ENCODE data around the gene DNAJB6. TPM values are rescaled to one million over a fixed set of nuclear protein-coding genes. Genes with fewer than 3 reads are reported as not detected.

Gene DNAJB6
- total RNA-seq, 2 donors from 2014 or later, result 68.3 to 199 TPM

DNA sequence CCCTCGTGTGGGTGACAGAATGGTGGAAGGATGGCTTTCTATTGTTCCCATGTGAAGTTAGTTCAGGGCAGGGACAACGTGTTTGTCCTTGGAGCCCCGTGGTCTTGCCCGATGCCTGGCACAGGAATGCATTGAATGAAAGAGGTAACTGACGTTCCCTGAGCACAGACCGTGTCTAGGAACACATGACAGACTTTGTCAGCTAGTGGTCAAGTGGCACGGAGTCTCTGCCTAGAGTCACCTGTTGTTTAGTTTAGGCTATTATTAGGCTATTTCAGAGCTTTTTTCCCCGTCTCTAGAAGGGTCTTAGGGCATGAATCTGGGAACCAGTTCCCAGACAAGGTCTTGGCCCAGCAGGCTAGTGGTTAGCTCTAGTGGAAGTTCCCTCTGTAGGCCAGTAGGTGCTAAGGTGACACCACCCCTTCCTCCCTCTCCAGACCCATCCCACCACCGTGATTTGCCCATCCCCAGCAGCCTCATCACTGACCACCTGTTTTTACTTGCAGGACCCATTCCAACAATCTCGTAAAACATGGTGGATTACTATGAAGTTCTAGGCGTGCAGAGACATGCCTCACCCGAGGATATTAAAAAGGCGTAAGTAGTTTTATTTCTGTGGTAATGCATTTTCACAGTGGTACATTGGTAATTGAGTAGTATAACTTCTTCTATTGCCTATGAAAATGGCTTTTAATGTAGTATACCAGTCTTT, 21.4 kb downstream of the DNAJB6 start:
- peaks cover 8% of the 10 kb centered on the region for H3K4me1 ChIP-seq (replicated peaks)
- DNase-seq (ENCODE audit: low spot score), result no peak
- 65% methylated on average over 13 of the region's 13 CpGs for WGBS
- TF ChIP-seq, protein P1, sequence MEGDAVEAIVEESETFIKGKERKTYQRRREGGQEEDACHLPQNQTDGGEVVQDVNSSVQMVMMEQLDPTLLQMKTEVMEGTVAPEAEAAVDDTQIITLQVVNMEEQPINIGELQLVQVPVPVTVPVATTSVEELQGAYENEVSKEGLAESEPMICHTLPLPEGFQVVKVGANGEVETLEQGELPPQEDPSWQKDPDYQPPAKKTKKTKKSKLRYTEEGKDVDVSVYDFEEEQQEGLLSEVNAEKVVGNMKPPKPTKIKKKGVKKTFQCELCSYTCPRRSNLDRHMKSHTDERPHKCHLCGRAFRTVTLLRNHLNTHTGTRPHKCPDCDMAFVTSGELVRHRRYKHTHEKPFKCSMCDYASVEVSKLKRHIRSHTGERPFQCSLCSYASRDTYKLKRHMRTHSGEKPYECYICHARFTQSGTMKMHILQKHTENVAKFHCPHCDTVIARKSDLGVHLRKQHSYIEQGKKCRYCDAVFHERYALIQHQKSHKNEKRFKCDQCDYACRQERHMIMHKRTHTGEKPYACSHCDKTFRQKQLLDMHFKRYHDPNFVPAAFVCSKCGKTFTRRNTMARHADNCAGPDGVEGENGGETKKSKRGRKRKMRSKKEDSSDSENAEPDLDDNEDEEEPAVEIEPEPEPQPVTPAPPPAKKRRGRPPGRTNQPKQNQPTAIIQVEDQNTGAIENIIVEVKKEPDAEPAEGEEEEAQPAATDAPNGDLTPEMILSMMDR (IDR thresholded peaks at IDR 0.05), result no peak
- TF ChIP-seq POLR2AphosphoS5 (IDR thresholded peaks at IDR 0.05), result peak; percentile 36
- intact Hi-C loops (cut with DNase I), result no loop called here
- H3K9me3 ChIP-seq, result no peaks in the 10 kb centered on the region
- H3K4me3 ChIP-seq, result no peak overlapping the region
- H3K27ac ChIP-seq, result no peak overlapping the region
- H3K27me3 ChIP-seq (replicated peaks; ENCODE audit: insufficient read depth), result no peaks in the 10 kb centered on the region
- H3K36me3 ChIP-seq, result peaks cover 0 to 9% of the 10 kb centered on the region in 2 donors

DNA sequence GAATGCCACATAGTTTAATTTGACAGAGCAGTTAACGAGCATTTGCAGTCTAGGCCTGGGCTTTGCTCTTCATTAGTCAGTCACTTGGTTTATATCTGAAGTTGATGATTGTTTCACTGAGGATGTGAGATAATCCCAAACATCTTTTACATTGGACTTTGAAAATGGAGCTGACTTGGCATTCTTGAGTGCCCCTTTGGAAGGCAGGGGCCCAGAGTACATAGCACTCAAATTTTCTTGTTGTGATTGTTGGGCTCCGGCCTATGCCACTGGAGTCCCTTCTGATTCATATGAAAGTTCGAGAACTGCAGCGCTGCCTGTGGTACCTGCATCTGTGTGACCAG, 21.9 kb downstream of the DNAJB6 start:
- DNase-seq (ENCODE audit: low spot score), result no peak

DNA sequence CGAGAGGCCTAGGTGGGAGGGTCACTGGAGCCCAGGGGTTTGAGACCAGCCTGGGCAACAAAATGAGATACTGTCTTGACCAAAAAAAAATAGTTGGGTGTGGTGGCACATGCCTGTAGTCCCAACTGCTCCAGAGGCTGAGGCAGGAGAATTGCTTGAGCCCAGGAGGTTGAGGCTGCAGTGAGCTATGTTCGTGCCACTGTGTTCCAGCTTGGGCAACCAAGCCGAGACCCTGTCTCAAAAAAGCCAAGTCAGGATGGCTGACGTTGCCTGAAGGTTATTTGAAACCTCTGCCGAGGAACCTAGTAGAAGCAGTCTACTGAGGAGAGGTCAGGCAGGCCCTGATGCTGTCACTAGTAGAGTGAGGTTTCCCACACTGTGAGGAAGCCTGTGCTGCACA, 22.8 kb downstream of the DNAJB6 start:
- Histone ChIP-seq H3K27me3 (replicated peaks; ENCODE audit: insufficient read depth) (no peaks in the 10 kb centered on the region), H3K4me1 (replicated peaks) (peaks cover 8% of the 10 kb centered on the region), H3K27ac (no peak overlapping the region), H3K36me3 (peaks cover 0 to 15% of the 10 kb centered on the region in 2 donors), H3K4me3 (no peak overlapping the region), H3K9me3 (no peaks in the 10 kb centered on the region)
- TF ChIP-seq POLR2AphosphoS5 (IDR thresholded peaks at IDR 0.05) (no peak), POLR2A (IDR thresholded peaks at IDR 0.05) (no peak)
- TF ChIP-seq, protein P1 (IDR thresholded peaks at IDR 0.05), result no peak
- DNase-seq (ENCODE audit: low spot score), result no peak
- WGBS, result 88% methylated on average over 5 of the region's 5 CpGs
- intact Hi-C loops (cut with DNase I), result no loop called here

More for the DNA sequence above, 21.9 kb downstream of the DNAJB6 start:
- intact Hi-C loops (cut with DNase I), result no loop called here
- H3K27ac ChIP-seq, result no peak overlapping the region
- H3K9me3 ChIP-seq, result no peaks in the 10 kb centered on the region
- H3K36me3 ChIP-seq, result peaks cover 0 to 9% of the 10 kb centered on the region in 2 donors
- WGBS, result 48% methylated on average over 4 of the region's 4 CpGs
- no peak overlapping the region for H3K4me3 ChIP-seq
- H3K4me1 ChIP-seq (replicated peaks), result peaks cover 8% of the 10 kb centered on the region
- H3K27me3 ChIP-seq (replicated peaks; ENCODE audit: insufficient read depth), result no peaks in the 10 kb centered on the region
- TF ChIP-seq, protein P1 (IDR thresholded peaks at IDR 0.05), result no peak
- no peak for TF ChIP-seq POLR2AphosphoS5 (IDR thresholded peaks at IDR 0.05)
- no peak for TF ChIP-seq POLR2A (IDR thresholded peaks at IDR 0.05)

DNA sequence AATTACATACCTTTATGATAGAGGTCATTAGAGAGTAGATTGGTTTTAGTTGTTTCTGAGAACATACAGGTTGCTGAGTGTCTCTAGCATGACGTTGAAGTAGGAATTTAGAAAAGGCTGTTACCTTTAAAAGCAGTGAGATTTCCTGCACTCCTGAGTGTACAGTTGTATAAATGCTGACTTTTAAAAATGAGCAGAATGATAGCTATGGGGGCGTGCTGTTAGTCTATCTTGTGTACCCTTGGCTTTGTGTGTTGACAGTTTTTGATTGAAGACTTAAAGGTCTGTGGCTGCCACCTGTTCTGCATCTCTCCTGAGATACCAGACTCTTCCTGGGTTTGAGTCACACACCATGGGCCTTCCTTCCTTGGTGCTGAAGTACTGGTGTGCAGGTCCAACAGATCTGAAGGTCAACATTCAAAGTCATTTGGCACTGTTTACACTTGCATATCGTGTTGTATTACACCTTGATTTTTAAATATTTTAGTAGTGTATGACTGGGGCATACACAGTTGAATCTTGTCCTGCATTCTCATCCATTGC, 23.8 kb downstream of the DNAJB6 start:
- Histone ChIP-seq H3K27ac (no peak overlapping the region), H3K36me3 (peaks cover 0 to 20% of the 10 kb centered on the region in 2 donors), H3K4me3 (no peak overlapping the region), H3K9me3 (no peaks in the 10 kb centered on the region), H3K27me3 (replicated peaks; ENCODE audit: insufficient read depth) (no peaks in the 10 kb centered on the region), H3K4me1 (replicated peaks) (peaks cover 5% of the 10 kb centered on the region)
- no peak for DNase-seq (ENCODE audit: low spot score)
- intact Hi-C loops (cut with DNase I), result no loop called here
- TF ChIP-seq POLR2AphosphoS5 (IDR thresholded peaks at IDR 0.05) (no peak), POLR2A (IDR thresholded peaks at IDR 0.05) (no peak)
- TF ChIP-seq, protein P1 (IDR thresholded peaks at IDR 0.05), result no peak
- 62% methylated on average over 3 of the region's 3 CpGs for WGBS

DNA sequence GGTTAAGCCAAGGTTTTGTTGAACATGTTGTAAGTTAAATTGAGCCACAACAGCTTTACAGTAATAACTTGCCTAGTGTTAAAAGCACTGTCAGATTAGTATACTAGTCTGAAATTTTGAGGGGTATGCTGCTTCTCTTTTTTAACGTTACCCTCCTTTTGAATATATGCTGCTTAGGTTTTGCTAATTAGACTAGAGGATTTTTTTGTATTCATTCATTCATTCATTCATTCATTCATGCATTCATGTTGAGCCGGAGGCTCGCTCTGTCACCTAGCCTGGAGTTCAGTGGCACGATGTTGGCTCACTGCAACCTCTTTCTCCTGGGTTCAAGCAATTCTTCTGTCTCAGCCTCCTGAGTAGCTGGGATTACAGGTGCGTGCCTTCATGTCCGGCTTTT, 24.7 kb downstream of the DNAJB6 start:
- H3K27me3 ChIP-seq (replicated peaks; ENCODE audit: insufficient read depth), result no peaks in the 10 kb centered on the region
- 94% methylated on average over 6 of the region's 6 CpGs for WGBS
- no peaks in the 10 kb centered on the region for H3K9me3 ChIP-seq
- intact Hi-C loops (cut with DNase I), result no loop called here
- H3K4me1 ChIP-seq (replicated peaks), result no peaks in the 10 kb centered on the region
- TF ChIP-seq POLR2A (IDR thresholded peaks at IDR 0.05) (no peak), POLR2AphosphoS5 (IDR thresholded peaks at IDR 0.05) (no peak)
- TF ChIP-seq, protein P1 (IDR thresholded peaks at IDR 0.05), result no peak
- H3K36me3 ChIP-seq, result peaks cover 0 to 20% of the 10 kb centered on the region in 2 donors
- no peak for DNase-seq (ENCODE audit: low spot score)
- H3K27ac ChIP-seq, result no peak overlapping the region
- H3K4me3 ChIP-seq, result no peak overlapping the region
